Left cardiac atrium (tissue), 4 donors: Measurements from ENCODE around the gene KRT3. TPM values are rescaled to one million over a fixed set of nuclear protein-coding genes. Genes with fewer than 3 reads are reported as not detected.
A peak's percentile ranks its signal among the peaks of the same experiment; 100 is the strongest.

Experiments
- ATAC-seq, 2 donors: fragments of 200-7000 bp; cut with Tn5 transposase; one replicate each; pipeline ENCODE4 v1.9.1; 2020; ENCODE audit warnings: mild to moderate bottlenecking in 2 of 2, moderate library complexity in 2 of 2
- DNase-seq: peaks from one replicate; pipeline ENCODE4 v3.0.0-alpha.2; 2020
- intact Hi-C, 2 donors: fragments of 100-400 bp; cut with DNase I; formaldehyde crosslinking; loops; one replicate each; pipeline versions ENCODE4 v1.14.1 to v1.15.1; 2022 to 2023
- total RNA-seq, 2 donors: library from RNA; stranded (reverse); fragmentation: NEBNext Ultra II Directional; extraction: Animal tissue kit (Norgen Biotek cat#: 25700); gene quantifications; one replicate each; pipeline ENCODE4 v1.2.1, GENCODE V29; 2021
- donor health status: DM: no; HTN: yes; CAD: no.
- donor health status: DM: no; HTN: yes; CAD: no; lungs with severe emphysema.
- donor health status: DM: yes; HTN: yes; CAD: no.
- donor health status: Dilated cardiomyopathy.

The KRT3 gene
- total RNA-seq, 2 donors from 2014 or later: not detected

DNA sequence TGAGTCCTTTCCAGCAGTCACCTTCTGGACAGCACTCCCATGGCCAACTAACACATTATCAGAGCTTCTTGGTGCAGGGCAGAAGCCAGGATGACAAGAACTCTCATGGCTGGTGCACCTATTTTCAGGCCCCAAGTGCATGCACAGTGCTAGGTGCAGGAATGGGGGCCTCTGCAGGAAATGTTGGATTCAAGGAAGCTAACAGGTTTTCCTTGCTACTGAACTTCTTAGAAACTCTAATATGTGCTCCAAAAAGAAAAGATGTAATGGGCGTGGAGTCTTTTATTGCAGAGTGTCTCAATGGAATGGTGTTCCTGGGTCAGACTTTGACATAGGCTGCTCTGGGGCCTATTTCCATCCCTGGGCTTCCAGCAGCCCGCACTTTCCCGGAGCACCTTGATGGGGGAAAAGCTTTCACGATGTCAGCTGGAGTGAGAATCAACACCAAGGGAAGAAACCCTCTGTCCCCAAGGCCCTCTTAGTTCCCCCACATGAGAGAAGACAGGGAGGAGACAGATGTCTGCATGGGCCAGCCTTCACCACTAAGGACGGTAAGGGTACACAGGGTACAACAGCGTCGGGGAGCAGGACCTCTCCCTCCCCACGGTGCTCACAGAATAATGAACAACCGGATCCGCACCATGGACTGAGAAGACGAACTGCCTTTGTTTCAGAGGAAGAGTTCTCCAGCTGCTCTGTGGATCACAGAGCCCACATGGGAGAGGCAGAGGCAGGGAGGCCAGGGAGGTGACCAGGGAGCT, 6.9 kb downstream of the KRT3 start:
- no peak for ATAC-seq
- intact Hi-C loops: no loop called here

GRCh38 chr12:52788192-52788875, 7.6 kb downstream of the KRT3 start:
- ATAC-seq: no peak
- DNase-seq: no peak
- intact Hi-C loops: no loop called here

More for the DNA sequence above, 6.9 kb downstream of the KRT3 start:
- DNase-seq: no peak

GRCh38 chr12:52787324-52788191, 8.4 kb downstream of the KRT3 start:
- intact Hi-C loops: no loop called here
- DNase-seq (no peak), ATAC-seq (no peak)

GRCh38 chr12:52784909-52785308, 11.0 kb downstream of the KRT3 start:
- DNase-seq (no peak), ATAC-seq (no peak)
- intact Hi-C loops: no loop called here

DNA sequence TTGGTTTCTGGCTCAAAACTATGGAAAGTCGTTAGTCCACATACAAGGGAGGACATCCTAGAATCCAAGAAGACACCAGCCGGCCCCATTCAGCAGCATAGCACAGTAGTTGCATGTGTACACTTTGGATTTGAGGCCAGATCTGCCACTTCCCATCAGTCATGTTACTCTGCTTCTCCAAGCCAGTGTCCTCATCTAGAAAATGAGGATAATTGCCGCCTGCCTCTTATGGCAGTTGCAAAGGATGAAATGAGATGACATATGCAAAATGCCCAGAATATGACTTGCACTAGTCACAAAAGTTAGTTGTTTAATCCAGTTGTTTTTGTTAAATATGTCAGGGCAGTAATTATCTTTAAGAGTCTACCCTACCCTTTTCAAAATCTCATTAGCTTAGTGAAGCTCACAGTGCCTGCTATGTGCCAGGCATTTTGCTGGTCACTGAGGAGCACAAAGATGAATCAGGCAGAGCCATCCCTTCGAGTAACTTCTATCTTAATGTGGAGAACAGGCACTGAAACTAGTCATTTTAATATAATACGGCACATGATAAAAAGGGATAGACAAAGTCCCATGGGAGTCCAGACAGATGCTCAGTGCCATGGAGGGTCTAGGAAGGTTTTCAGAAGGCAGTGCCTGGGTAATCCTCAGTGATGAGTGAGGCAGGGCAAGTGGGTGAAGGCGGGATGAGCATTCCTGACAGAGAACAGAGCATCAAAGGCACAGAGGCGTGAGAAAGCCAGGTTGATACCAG, 12.2 kb downstream of the KRT3 start:
- intact Hi-C loops: no loop called here
- no peak for ATAC-seq
- no peak for DNase-seq

GRCh38 chr12:52782502-52782901, 13.4 kb downstream of the KRT3 start:
- intact Hi-C loops: no loop called here
- no peak for ATAC-seq
- no peak for DNase-seq

DNA sequence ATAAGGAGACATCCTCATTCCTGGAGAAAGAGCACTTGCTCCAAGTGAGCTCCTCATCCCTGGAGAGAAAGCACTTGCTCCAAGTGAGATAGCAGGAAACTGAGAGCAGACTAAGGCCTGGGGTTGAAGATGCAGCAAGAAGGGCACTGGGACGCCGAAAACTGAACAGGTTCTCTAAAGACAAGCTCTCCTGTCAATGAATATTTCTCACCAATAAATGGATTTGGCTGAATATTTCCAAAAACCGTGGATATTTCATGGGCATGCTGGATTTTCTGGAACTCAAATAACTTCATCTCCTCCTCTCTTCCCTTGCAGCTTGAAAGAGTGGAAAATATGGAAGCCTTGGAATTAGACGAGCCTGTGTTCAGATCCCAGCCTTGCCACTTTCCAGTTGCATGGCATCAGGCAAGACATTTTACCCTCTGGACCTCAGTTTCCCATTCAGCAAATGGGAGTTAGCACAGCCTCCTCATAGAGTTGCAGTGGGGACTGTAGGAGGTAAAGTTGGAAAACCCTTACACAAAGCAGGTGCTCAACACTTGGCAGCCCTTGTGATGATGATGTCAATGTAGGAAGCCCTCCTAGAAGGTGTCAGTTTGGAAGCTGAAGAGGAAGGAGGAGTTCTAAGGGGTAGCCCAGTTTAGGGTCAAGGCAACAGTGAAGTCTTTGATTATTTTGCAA, 14.4 kb downstream of the KRT3 start:
- DNase-seq (no peak), ATAC-seq (no peak)
- intact Hi-C loops: no loop called here

DNA sequence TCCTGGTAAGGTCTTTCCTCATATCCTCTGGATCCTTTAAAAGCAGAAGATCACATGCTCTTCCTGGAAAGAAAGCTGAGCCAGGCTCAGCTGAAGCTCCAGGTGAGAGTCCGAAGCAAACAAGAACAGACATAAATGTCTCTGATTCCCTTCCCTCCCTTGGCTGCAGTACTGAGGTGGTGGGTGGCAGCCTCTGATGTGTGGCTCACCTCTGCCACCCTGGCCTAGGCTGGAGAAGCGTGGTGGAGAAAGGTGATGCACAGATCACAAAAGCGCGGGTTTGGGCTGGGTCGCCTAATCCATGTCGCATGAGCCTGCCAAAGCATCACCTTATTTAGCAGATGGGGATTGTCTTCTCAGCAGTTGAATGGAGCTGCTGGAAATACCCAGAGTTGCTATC, 16.0 kb downstream of the KRT3 start:
- intact Hi-C loops: no loop called here
- ATAC-seq (no peak), DNase-seq (no peak)

DNA sequence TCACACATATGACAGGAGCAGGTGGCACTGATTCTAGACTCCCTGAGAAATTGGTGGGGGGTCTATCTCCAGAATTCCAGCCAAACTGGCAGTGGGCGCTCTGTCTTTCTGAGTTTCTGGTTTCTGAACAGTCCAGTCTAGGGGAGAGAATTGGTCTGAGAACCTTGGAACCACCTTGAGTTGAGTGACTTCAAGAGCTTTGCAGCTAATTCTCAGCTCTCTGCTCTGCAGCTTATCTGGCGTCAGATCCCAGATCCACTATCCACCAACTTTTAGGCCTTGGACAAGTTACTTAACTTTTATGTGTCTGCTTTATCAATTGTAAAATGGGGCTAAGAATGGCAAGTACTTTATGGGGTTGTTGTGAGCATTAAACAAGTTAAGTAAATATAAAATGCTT, 17.1 kb downstream of the KRT3 start:
- DNase-seq (no peak), ATAC-seq (no peak)
- intact Hi-C loops: no loop called here

GRCh38 chr12:52777566-52777965, 18.4 kb downstream of the KRT3 start:
- intact Hi-C loops: no loop called here
- ATAC-seq: no peak

DNA sequence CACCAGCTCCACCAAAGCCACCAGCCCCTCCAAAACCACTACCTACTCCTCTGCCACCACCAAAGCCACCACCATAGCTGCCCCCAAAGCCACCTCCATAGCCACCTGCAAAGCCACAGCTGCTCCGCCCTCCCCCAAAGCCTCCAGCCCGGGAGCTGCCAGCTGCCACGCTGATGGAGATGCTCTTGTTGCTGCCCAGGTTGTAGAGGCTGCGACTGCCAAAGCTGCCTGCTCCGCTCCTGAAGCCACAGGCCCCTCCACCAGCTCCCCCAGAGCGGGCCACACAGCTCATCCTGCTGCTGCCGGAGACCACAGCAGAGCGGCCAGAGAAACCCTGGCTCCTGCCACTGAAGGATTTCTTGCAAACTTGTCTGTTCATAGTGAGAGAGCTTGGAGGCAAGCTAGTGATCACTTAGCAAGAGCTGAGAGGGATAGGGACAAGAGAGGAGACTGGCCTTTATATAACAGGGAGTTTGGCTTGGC, 19.0 kb downstream of the KRT3 start, which contains the start of gene KRT76:
Gene KRT76 (minus strand): TSS at position 433 of the 483 bp plus-strand sequence. CDS start 54 bp downstream, at position 379.
- ATAC-seq: no peak
- intact Hi-C loops: no loop called here
- DNase-seq: no peak

More at GRCh38 chr12:52777566-52777965, 18.4 kb downstream of the KRT3 start:
- no peak for DNase-seq

GRCh38 chr12:52776435-52776834, 19.5 kb downstream of the KRT3 start:
- DNase-seq (no peak), ATAC-seq (no peak)
- intact Hi-C loops: no loop called here

- DNase-seq (no peak), ATAC-seq (peak in 1 of 2 donors; percentile 39)
These were observed 21.2 kb downstream of the KRT3 start for GRCh38 chr12:52774629-52775250.

DNA sequence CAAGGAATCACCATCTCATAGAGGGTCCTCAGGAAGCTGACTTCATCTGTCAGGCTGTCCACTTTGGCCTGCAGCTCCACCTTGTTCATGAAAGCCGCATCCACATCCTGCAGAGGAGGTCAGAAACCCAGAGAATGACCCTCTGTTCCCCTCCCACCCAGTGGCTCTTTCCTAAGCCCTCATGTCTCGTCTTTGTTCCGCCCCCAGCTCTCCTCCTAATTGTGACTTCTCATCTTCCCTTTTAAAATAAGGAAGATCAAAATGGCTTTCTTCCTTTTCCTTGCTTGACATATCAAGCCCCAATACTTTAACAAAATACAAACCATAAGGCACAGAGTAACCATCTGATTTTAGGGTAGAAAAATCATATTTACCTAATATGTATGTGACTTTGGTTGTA, 23.1 kb downstream of the KRT3 start:
- DNase-seq (no peak), ATAC-seq (no peak)
- intact Hi-C loops: no loop called here

More at GRCh38 chr12:52774629-52775250, 21.2 kb downstream of the KRT3 start:
- intact Hi-C loops: no loop called here

- ATAC-seq (no peak), DNase-seq (no peak)
- intact Hi-C loops: no loop called here
These were observed 23.7 kb downstream of the KRT3 start for GRCh38 chr12:52772188-52772587.

DNA sequence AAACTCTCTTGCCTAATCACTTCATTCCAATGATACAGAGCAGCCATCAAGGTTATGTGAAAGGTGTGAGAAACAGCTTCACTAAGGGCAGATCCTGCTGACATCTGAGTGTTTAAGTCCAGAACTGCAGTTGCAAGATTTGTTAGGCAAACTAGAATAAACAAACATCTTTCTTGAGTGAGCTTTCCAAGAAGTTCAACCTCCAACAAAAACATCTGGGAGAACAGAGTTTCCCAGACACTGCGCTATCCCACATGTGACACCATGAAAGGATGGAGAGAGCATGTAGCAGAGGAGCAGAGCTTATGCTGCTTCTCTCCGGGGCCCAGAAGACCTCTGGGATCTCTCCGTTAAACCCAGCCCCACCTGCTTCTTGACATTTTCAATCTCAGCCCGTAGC, 24.4 kb downstream of the KRT3 start:
- ATAC-seq: no peak
- intact Hi-C loops: no loop called here
- DNase-seq: no peak

DNA sequence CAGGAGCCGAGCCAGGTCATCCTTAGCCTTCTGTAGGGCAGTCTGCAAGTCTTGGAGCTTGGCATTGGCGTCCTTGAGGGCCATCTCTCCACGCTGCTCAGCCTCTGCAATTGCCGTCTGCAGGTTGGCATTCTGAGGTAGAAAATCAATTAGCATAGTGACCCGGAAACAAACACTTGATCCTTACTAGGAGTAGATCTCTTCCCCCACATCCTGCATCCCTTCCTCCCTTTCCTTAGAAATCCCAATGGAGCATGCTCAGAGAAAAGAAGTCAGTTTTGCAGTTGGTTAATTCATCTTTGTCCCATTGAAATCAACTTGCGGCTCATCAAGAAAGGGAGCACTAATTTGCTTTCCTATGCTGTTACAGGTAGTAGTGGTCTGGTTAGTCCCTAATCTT, 24.8 kb downstream of the KRT3 start:
- DNase-seq (no peak), ATAC-seq (no peak)
- intact Hi-C loops: no loop called here

DNA sequence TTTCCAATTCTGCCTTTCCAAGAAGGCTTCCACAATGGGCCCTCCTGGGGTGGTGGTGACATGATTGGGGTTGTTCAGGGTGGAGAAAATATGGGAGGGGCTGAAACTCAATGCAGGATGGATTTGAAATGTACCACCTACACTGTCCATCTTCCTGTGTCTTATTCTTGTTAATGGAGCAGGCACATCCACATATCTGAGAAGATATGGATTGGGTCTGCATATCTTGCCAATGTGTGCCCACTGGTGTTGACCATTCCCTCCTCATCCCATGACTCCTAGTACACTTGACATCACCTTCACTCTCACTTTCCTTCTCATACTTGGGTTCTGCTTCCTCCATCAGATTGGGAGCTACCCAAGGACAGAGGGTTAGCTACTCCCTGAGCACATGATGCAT, 26.0 kb downstream of the KRT3 start:
- intact Hi-C loops: no loop called here
- no peak for ATAC-seq
- DNase-seq: no peak
